SK-N-SH (cell line): ENCODE results near the gene TWF2.

Experiments used
- EP300 ChIP-seq, 2 experiments: IDR thresholded peaks; 2 replicates each; pipeline versions ENCODE4 v1.4.0 to v1.6.1; 2012; ENCODE audit warnings: borderline replicate concordance in 1 of 2, low read depth in 1 of 2, low read length in 1 of 2
- USF1 ChIP-seq: IDR thresholded peaks from 2 replicates; pipeline ENCODE4 v1.4.0; 2012; ENCODE audit warnings: low read depth, borderline replicate concordance

GRCh38 chr3:52237006-52237656 lies 1.8 kb downstream of the TWF2 start:
- TF ChIP-seq USF1 (no peak), EP300 (IDR thresholded peaks at IDR 0.05; ENCODE audit: borderline replicate concordance in 1 of 2, low read depth in 1 of 2, low read length in 1 of 2) (no peak)
